Glutamatergic neuron (in vitro differentiated cells): ENCODE measurements around the gene ATP6V0E2. TPM values are rescaled to one million over a fixed set of nuclear protein-coding genes. Genes with fewer than 3 reads are reported as not detected.

ENCODE experiments used
- DNase-seq: peaks from one replicate; pipeline ENCODE4 v3.0.0; 2022
- H3K27ac Mint-ChIP-seq: one replicate; pipeline ENCODE4 v1.8.0; 2020; ENCODE audit warnings: mild to moderate bottlenecking, mixed read lengths, inconsistent platforms; ENCODE audit not compliant: unreplicated experiment
- H3K27me3 Mint-ChIP-seq: one replicate; pipeline ENCODE4 v1.8.0; 2020; ENCODE audit warnings: mild to moderate bottlenecking, moderate library complexity, mixed read lengths, inconsistent platforms; ENCODE audit not compliant: unreplicated experiment
- H3K36me3 Mint-ChIP-seq: one replicate; pipeline ENCODE4 v1.8.0; 2020; ENCODE audit warnings: mild to moderate bottlenecking, mixed read lengths, inconsistent platforms; ENCODE audit not compliant: unreplicated experiment
- H3K4me1 Mint-ChIP-seq: one replicate; pipeline ENCODE4 v1.8.0; 2020; ENCODE audit warnings: mild to moderate bottlenecking, low read depth, mixed read lengths, inconsistent platforms; ENCODE audit not compliant: unreplicated experiment
- H3K4me3 Mint-ChIP-seq: one replicate; pipeline ENCODE4 v1.8.0; 2020; ENCODE audit warnings: mild to moderate bottlenecking, mixed read lengths, inconsistent platforms; ENCODE audit not compliant: unreplicated experiment
- H3K9me3 Mint-ChIP-seq: one replicate; pipeline ENCODE4 v1.8.0; 2020; ENCODE audit warnings: mild to moderate bottlenecking, moderate library complexity, mixed read lengths, inconsistent platforms; ENCODE audit not compliant: unreplicated experiment
- CTCF ChIP-seq: fragments of 200-600 bp; sonication (generic); IDR thresholded peaks from one replicate; pipeline ENCODE4 v1.5.0; 2021; ENCODE audit not compliant: partially characterized antibody, unreplicated experiment
- total RNA-seq: library from RNA; stranded (reverse); fragmentation: NEBNext Ultra II Directional; extraction: Animal tissue kit (Norgen Biotek cat#: 25700); gene quantifications from one replicate; pipeline ENCODE4 v1.2.1, GENCODE V29; 2021; ENCODE audit not compliant: unreplicated experiment

ATP6V0E2 gene
- total RNA-seq, 1 donor from 2014 or later, result 67.6 TPM

- Mint-ChIP-seq H3K9me3 (peaks cover 4% of the 10 kb centered on the region), H3K27ac (no peak overlapping the region), H3K27me3 (peaks cover 7% of the 10 kb centered on the region), H3K4me3 (no peak overlapping the region), H3K36me3 (no peaks in the 10 kb centered on the region), H3K4me1 (peaks cover 2% of the 10 kb centered on the region)
- no peak for DNase-seq
- TF ChIP-seq CTCF, result no peak
Measured at GRCh38 chr7:149839933-149840332, 33.8 kb upstream of the ATP6V0E2 start.

GRCh38 chr7:149843566-149843965 is 30.2 kb upstream of the ATP6V0E2 start:
- TF ChIP-seq CTCF, result no peak
- Mint-ChIP-seq H3K4me1 (no peaks in the 10 kb centered on the region), H3K4me3 (no peak overlapping the region), H3K36me3 (no peaks in the 10 kb centered on the region), H3K27ac (no peak overlapping the region), H3K9me3 (peaks cover 4% of the 10 kb centered on the region), H3K27me3 (peaks cover 8% of the 10 kb centered on the region)
- no peak for DNase-seq

- DNase-seq, result no peak
- no peaks in the 10 kb centered on the region for H3K4me1 Mint-ChIP-seq
- peaks cover 6% of the 10 kb centered on the region for H3K27me3 Mint-ChIP-seq
- H3K9me3 Mint-ChIP-seq, result peaks cover 2% of the 10 kb centered on the region
- TF ChIP-seq CTCF, result no peak
- no peak overlapping the region for H3K27ac Mint-ChIP-seq
- no peaks in the 10 kb centered on the region for H3K36me3 Mint-ChIP-seq
- H3K4me3 Mint-ChIP-seq, result no peak overlapping the region
Measured at GRCh38 chr7:149844445-149844844, 29.3 kb upstream of the ATP6V0E2 start.

DNA sequence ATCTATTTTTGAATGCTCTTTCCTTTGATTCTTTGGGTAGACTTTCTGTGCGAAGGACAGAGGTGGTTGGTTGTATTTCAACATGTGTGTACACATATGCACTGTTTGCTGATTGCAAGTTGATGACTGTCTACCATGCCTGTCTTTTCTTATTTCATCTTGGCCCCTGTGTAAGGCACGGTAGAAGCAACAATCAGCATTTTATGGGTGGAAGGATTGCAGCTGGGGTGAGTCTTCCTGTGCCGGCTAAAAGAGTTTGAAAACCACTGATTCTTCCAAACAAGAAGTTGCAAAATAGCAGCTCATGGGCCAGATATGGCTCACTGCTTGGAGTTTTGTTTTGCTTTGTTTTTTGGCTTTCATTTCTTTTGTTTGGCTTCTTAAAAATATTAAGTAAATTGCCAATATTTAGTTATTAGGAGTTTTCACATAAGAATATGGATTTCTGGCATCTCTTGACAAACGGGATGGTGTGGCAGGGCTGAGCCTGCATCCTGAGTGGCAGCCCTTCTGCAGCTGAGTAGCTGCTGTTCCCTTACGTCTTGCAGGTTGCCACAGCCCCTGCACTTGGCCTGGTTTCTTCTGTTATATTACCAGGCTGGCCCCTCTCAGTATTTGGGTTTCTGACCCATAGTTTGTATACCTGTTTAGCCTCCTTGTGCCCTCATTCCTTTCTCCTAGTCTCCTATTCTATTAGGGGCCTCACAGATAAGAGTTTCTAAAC is 28.4 kb upstream of the ATP6V0E2 start:
- no peak for DNase-seq
- no peaks in the 10 kb centered on the region for H3K36me3 Mint-ChIP-seq
- peaks cover 9% of the 10 kb centered on the region for H3K27me3 Mint-ChIP-seq
- no peak for TF ChIP-seq CTCF
- peaks cover under 1% of the 10 kb centered on the region for H3K9me3 Mint-ChIP-seq
- H3K4me1 Mint-ChIP-seq, result no peaks in the 10 kb centered on the region
- no peak overlapping the region for H3K4me3 Mint-ChIP-seq
- no peak overlapping the region for H3K27ac Mint-ChIP-seq

- Mint-ChIP-seq H3K9me3 (no peaks in the 10 kb centered on the region), H3K4me1 (no peaks in the 10 kb centered on the region), H3K36me3 (no peaks in the 10 kb centered on the region), H3K4me3 (no peak overlapping the region), H3K27me3 (peaks cover 9% of the 10 kb centered on the region), H3K27ac (no peak overlapping the region)
- no peak for TF ChIP-seq CTCF
- DNase-seq, result no peak
Measured at GRCh38 chr7:149846021-149846420, 27.7 kb upstream of the ATP6V0E2 start.
